ENCODE measurements around the gene CAPN8. TPM values are rescaled to one million over a fixed set of nuclear protein-coding genes. Genes with fewer than 3 reads are reported as not detected.

Gene CAPN8
- total RNA-seq, 2 experiments from 2014 or later = not detected

- no peak overlapping the region for H3K4me3 Mint-ChIP-seq
- H3K9me3 Mint-ChIP-seq = no peaks in the 10 kb centered on the region
- peaks cover 4% of the 10 kb centered on the region for H3K36me3 Mint-ChIP-seq (ENCODE audit: low read depth)
- ChIA-PET POLR2A (no interaction called here), CTCF (interaction anchor here (0.6 to 3.7 kb wide), 4 partner anchors 40 to 352 kb away, joined by 3 to 21 read pairs (median 4); no protein-coding TSS in a partner anchor)
- H3K4me1 Mint-ChIP-seq = peaks cover 44% of the 10 kb centered on the region
- H3K27ac Mint-ChIP-seq = no peak overlapping the region
- DNase-seq = no peak
- peaks cover 7% of the 10 kb centered on the region for H3K27me3 Mint-ChIP-seq
These were observed 43.3 kb upstream of the CAPN8 start for GRCh38 chr1:223708651-223709268.

GRCh38 chr1:223708001-223708359 is 42.5 kb upstream of the CAPN8 start:
- ChIA-PET CTCF (interaction anchor here (0.8 to 3.7 kb wide), 6 partner anchors 9 to 57 kb away, joined by 3 to 21 read pairs (median 5); no protein-coding TSS in a partner anchor), POLR2A (interaction anchor here (0.6 kb wide), 1 partner anchor 138 kb away, joined by 3 read pairs; no protein-coding TSS in a partner anchor)
- DNase-seq = no peak
- Mint-ChIP-seq H3K4me3 (no peak overlapping the region), H3K36me3 (ENCODE audit: low read depth) (no peaks in the 10 kb centered on the region), H3K4me1 (peaks cover 40% of the 10 kb centered on the region), H3K27ac (no peak overlapping the region), H3K9me3 (no peaks in the 10 kb centered on the region), H3K27me3 (peaks cover 7% of the 10 kb centered on the region)

- no peak for DNase-seq
- H3K27me3 Mint-ChIP-seq = peaks cover 7% of the 10 kb centered on the region
- no peak overlapping the region for H3K27ac Mint-ChIP-seq
- no peak overlapping the region for H3K4me3 Mint-ChIP-seq
- CTCF ChIA-PET = interaction anchor here (0.8 to 3.7 kb wide), 6 partner anchors 9 to 57 kb away, joined by 3 to 21 read pairs (median 5); no protein-coding TSS in a partner anchor
- peaks cover 40% of the 10 kb centered on the region for H3K4me1 Mint-ChIP-seq
- POLR2A ChIA-PET = interaction anchor here (0.6 kb wide), 1 partner anchor 139 kb away, joined by 3 read pairs; no protein-coding TSS in a partner anchor
- no peaks in the 10 kb centered on the region for H3K36me3 Mint-ChIP-seq (ENCODE audit: low read depth)
- H3K9me3 Mint-ChIP-seq = no peaks in the 10 kb centered on the region
These were observed 41.9 kb upstream of the CAPN8 start for GRCh38 chr1:223707256-223708000.

GRCh38 chr1:223706077-223706973 is 40.8 kb upstream of the CAPN8 start:
- Mint-ChIP-seq H3K4me1 (peaks cover 32% of the 10 kb centered on the region), H3K27ac (no peak overlapping the region), H3K36me3 (ENCODE audit: low read depth) (no peaks in the 10 kb centered on the region), H3K27me3 (peaks cover 7% of the 10 kb centered on the region), H3K4me3 (no peak overlapping the region), H3K9me3 (no peaks in the 10 kb centered on the region)
- POLR2A ChIA-PET = interaction anchor here (0.7 kb wide), 1 partner anchor 15 kb away, joined by 3 read pairs; no protein-coding TSS in a partner anchor
- DNase-seq = no peak
- CTCF ChIA-PET = interaction anchor here (0.7 to 3.7 kb wide), 4 partner anchors 8 to 152 kb away, joined by 3 to 21 read pairs (median 9); no protein-coding TSS in a partner anchor

GRCh38 chr1:223704921-223705878 is 39.7 kb upstream of the CAPN8 start:
- H3K36me3 Mint-ChIP-seq (ENCODE audit: low read depth) = no peaks in the 10 kb centered on the region
- H3K4me3 Mint-ChIP-seq = no peak overlapping the region
- POLR2A ChIA-PET = interaction anchor here (0.7 kb wide), 1 partner anchor 14 kb away, joined by 3 read pairs; no protein-coding TSS in a partner anchor
- no peak overlapping the region for H3K27ac Mint-ChIP-seq
- DNase-seq = no peak
- peaks cover 7% of the 10 kb centered on the region for H3K27me3 Mint-ChIP-seq
- peaks cover 26% of the 10 kb centered on the region for H3K4me1 Mint-ChIP-seq
- H3K9me3 Mint-ChIP-seq = no peaks in the 10 kb centered on the region
- CTCF ChIA-PET = interaction anchor here (0.7 to 3.7 kb wide), 4 partner anchors 7 to 153 kb away, joined by 3 to 21 read pairs (median 9); no protein-coding TSS in a partner anchor

GRCh38 chr1:223703668-223704013 is 38.1 kb upstream of the CAPN8 start:
- DNase-seq = no peak
- no peak overlapping the region for H3K27ac Mint-ChIP-seq
- H3K36me3 Mint-ChIP-seq (ENCODE audit: low read depth) = no peaks in the 10 kb centered on the region
- POLR2A ChIA-PET = no interaction called here
- H3K4me1 Mint-ChIP-seq = peaks cover 24% of the 10 kb centered on the region
- H3K27me3 Mint-ChIP-seq = peaks cover 5% of the 10 kb centered on the region
- H3K9me3 Mint-ChIP-seq = no peaks in the 10 kb centered on the region
- CTCF ChIA-PET = interaction anchor here (0.7 kb wide), 1 partner anchor 45 kb away, joined by 3 read pairs; no protein-coding TSS in a partner anchor
- H3K4me3 Mint-ChIP-seq = no peak overlapping the region

GRCh38 chr1:223702735-223703667 is 37.5 kb upstream of the CAPN8 start:
- POLR2A ChIA-PET = no interaction called here
- no peaks in the 10 kb centered on the region for H3K36me3 Mint-ChIP-seq (ENCODE audit: low read depth)
- peaks cover 5% of the 10 kb centered on the region for H3K27me3 Mint-ChIP-seq
- H3K9me3 Mint-ChIP-seq = no peaks in the 10 kb centered on the region
- CTCF ChIA-PET = interaction anchor here (0.9 to 5.2 kb wide), 2 partner anchors 47 to 209 kb away, joined by 3 to 43 read pairs; no protein-coding TSS in a partner anchor
- H3K4me1 Mint-ChIP-seq = peaks cover 27% of the 10 kb centered on the region
- H3K4me3 Mint-ChIP-seq = no peak overlapping the region
- H3K27ac Mint-ChIP-seq = no peak overlapping the region
- DNase-seq = no peak

GRCh38 chr1:223700942-223701637 is 35.6 kb upstream of the CAPN8 start:
- Mint-ChIP-seq H3K27ac (no peak overlapping the region), H3K4me1 (peaks cover 22% of the 10 kb centered on the region), H3K36me3 (ENCODE audit: low read depth) (no peaks in the 10 kb centered on the region), H3K9me3 (no peaks in the 10 kb centered on the region), H3K4me3 (no peak overlapping the region), H3K27me3 (peaks cover 5% of the 10 kb centered on the region)
- POLR2A ChIA-PET = no interaction called here
- DNase-seq = no peak
- CTCF ChIA-PET = interaction anchor here (0.9 to 5.2 kb wide), 6 partner anchors 15 to 406 kb away, joined by 3 to 43 read pairs (median 3); no protein-coding TSS in a partner anchor

- H3K4me1 Mint-ChIP-seq = peaks cover 22% of the 10 kb centered on the region
- H3K4me3 Mint-ChIP-seq = no peak overlapping the region
- ChIA-PET CTCF (interaction anchor here (0.9 to 5.2 kb wide), 6 partner anchors 16 to 406 kb away, joined by 3 to 43 read pairs (median 3); no protein-coding TSS in a partner anchor), POLR2A (no interaction called here)
- no peaks in the 10 kb centered on the region for H3K36me3 Mint-ChIP-seq (ENCODE audit: low read depth)
- no peak for DNase-seq
- peaks cover 5% of the 10 kb centered on the region for H3K27me3 Mint-ChIP-seq
- H3K27ac Mint-ChIP-seq = no peak overlapping the region
- no peaks in the 10 kb centered on the region for H3K9me3 Mint-ChIP-seq
These were observed 35.0 kb upstream of the CAPN8 start for GRCh38 chr1:223700388-223700918.

GRCh38 chr1:223695941-223696340 is 30.4 kb upstream of the CAPN8 start:
- ChIA-PET CTCF (interaction anchor here (0.6 to 1.4 kb wide), 7 partner anchors 10 to 748 kb away, joined by 3 to 6 read pairs (median 3); partner anchors contain the start of gene TP53BP2), POLR2A (no interaction called here)
- Mint-ChIP-seq H3K9me3 (no peaks in the 10 kb centered on the region), H3K4me3 (no peak overlapping the region), H3K4me1 (peaks cover 17% of the 10 kb centered on the region), H3K27me3 (peaks cover 3% of the 10 kb centered on the region), H3K27ac (no peak overlapping the region), H3K36me3 (ENCODE audit: low read depth) (no peaks in the 10 kb centered on the region)
- DNase-seq = no peak

All from activated CD4-positive, alpha-beta T cell treated with anti-CD3 and anti-CD28 coated beads, Interleukin-2, amount 10 ng/mL, durations not matched to agents 7 days and 5 days (primary cell).